ENCODE data around the gene ERVFRD-1.

Gene ERVFRD-1

GRCh38 chr6:11096109-11096508, 15.4 kb downstream of the ERVFRD-1 start:
- H3K27me3 ChIP-seq (ENCODE audit: insufficient read depth, low read length, poor library complexity, severe bottlenecking): no peaks in the 10 kb centered on the region
- 0 out of 2 replicates have a peak, but pooled peaks cover 3% of the 10 kb centered on the region for H3K9me3 ChIP-seq (ENCODE audit: insufficient read depth, low read depth, low read length)
- H3K36me3 ChIP-seq (ENCODE audit: insufficient read depth, low read length): no peaks in the 10 kb centered on the region
- no peaks in the 10 kb centered on the region for H3F3A ChIP-seq (ENCODE audit: low read depth)
- no peak for TF ChIP-seq CTCF (conservative IDR thresholded peaks at IDR 0.05; ENCODE audit: low read length)
- TF ChIP-seq EZH2phosphoT487 (IDR thresholded peaks at IDR 0.05; ENCODE audit: borderline replicate concordance): no peak
- peaks cover 21% of the 10 kb centered on the region for H4K20me1 ChIP-seq (ENCODE audit: insufficient read depth, low read length, poor library complexity, severe bottlenecking)
- peak overlapping the region; percentile 92 for H3K4me2 ChIP-seq (ENCODE audit: low read depth, low read length, poor library complexity, severe bottlenecking)
- peak overlapping the region; percentile 86 for H3K4me3 ChIP-seq (ENCODE audit: low read length, poor library complexity, severe bottlenecking)
- peaks cover 38% of the 10 kb centered on the region for H3K4me1 ChIP-seq (ENCODE audit: insufficient read depth, low read length, poor library complexity, severe bottlenecking)
- no peaks in the 10 kb centered on the region for H3K9me2 ChIP-seq (replicated peaks; ENCODE audit: low read depth, low read length)
- no peak overlapping the region for H2AFZ ChIP-seq (ENCODE audit: low read length)
- H3K79me2 ChIP-seq (ENCODE audit: insufficient read depth, low read length): peaks cover 70% of the 10 kb centered on the region
- H3K9ac ChIP-seq (ENCODE audit: low read depth, low read length, poor library complexity, severe bottlenecking): peak overlapping the region; percentile 80

- H3F3A ChIP-seq (ENCODE audit: low read depth): no peaks in the 10 kb centered on the region
- H3K9me3 ChIP-seq (ENCODE audit: insufficient read depth, low read depth, low read length): no peaks in the 10 kb centered on the region
- H3K9ac ChIP-seq (ENCODE audit: low read depth, low read length, poor library complexity, severe bottlenecking): peak overlapping the region; percentile 80
- H3K36me3 ChIP-seq (ENCODE audit: insufficient read depth, low read length): no peaks in the 10 kb centered on the region
- TF ChIP-seq CTCF (conservative IDR thresholded peaks at IDR 0.05; ENCODE audit: low read length): no peak
- H3K4me1 ChIP-seq (ENCODE audit: insufficient read depth, low read length, poor library complexity, severe bottlenecking): peaks cover 38% of the 10 kb centered on the region
- no peaks in the 10 kb centered on the region for H3K27me3 ChIP-seq (ENCODE audit: insufficient read depth, low read length, poor library complexity, severe bottlenecking)
- no peaks in the 10 kb centered on the region for H3K9me2 ChIP-seq (replicated peaks; ENCODE audit: low read depth, low read length)
- H3K4me3 ChIP-seq (ENCODE audit: low read length, poor library complexity, severe bottlenecking): peak overlapping the region; percentile 86
- peaks cover 21% of the 10 kb centered on the region for H4K20me1 ChIP-seq (ENCODE audit: insufficient read depth, low read length, poor library complexity, severe bottlenecking)
- peaks cover 59% of the 10 kb centered on the region for H3K79me2 ChIP-seq (ENCODE audit: insufficient read depth, low read length)
- no peak overlapping the region for H2AFZ ChIP-seq (ENCODE audit: low read length)
- H3K4me2 ChIP-seq (ENCODE audit: low read depth, low read length, poor library complexity, severe bottlenecking): peak overlapping the region; percentile 92
These were observed 16.6 kb downstream of the ERVFRD-1 start for GRCh38 chr6:11094941-11095340.

GRCh38 chr6:11094411-11094851, 17.1 kb downstream of the ERVFRD-1 start:
- H3K9me3 ChIP-seq (ENCODE audit: insufficient read depth, low read depth, low read length): no peaks in the 10 kb centered on the region
- peak overlapping the region; percentile 80 for H3K9ac ChIP-seq (ENCODE audit: low read depth, low read length, poor library complexity, severe bottlenecking)
- peak overlapping the region; percentile 89 for H2AFZ ChIP-seq (ENCODE audit: low read length)
- no peaks in the 10 kb centered on the region for H3K36me3 ChIP-seq (ENCODE audit: insufficient read depth, low read length)
- no peaks in the 10 kb centered on the region for H3K9me2 ChIP-seq (replicated peaks; ENCODE audit: low read depth, low read length)
- H3K4me3 ChIP-seq (ENCODE audit: low read length, poor library complexity, severe bottlenecking): peak overlapping the region; percentile 86
- peak overlapping the region; percentile 92 for H3K4me2 ChIP-seq (ENCODE audit: low read depth, low read length, poor library complexity, severe bottlenecking)
- TF ChIP-seq EZH2phosphoT487 (IDR thresholded peaks at IDR 0.05; ENCODE audit: borderline replicate concordance) (no peak), CTCF (conservative IDR thresholded peaks at IDR 0.05; ENCODE audit: low read length) (no peak)
- H3K79me2 ChIP-seq (ENCODE audit: insufficient read depth, low read length): peaks cover 53% of the 10 kb centered on the region
- H3F3A ChIP-seq (ENCODE audit: low read depth): no peaks in the 10 kb centered on the region
- peaks cover 21% of the 10 kb centered on the region for H4K20me1 ChIP-seq (ENCODE audit: insufficient read depth, low read length, poor library complexity, severe bottlenecking)
- peaks cover 38% of the 10 kb centered on the region for H3K4me1 ChIP-seq (ENCODE audit: insufficient read depth, low read length, poor library complexity, severe bottlenecking)
- no peaks in the 10 kb centered on the region for H3K27me3 ChIP-seq (ENCODE audit: insufficient read depth, low read length, poor library complexity, severe bottlenecking)

Measured in Loucy (cell line).